HG02610 (cell line): Measurements from ENCODE around the gene PTRHD1.

Source experiments
- ATAC-seq: cut with Tn5 transposase; IDR thresholded peaks from one replicate; pipeline ENCODE4 v1.9.1; 2021; ENCODE audit warnings: mild to moderate bottlenecking, moderate library complexity; ENCODE audit not compliant: unreplicated experiment

Gene PTRHD1

GRCh38 chr2:24830786-24831185 lies 37.6 kb upstream of the PTRHD1 start:
- no peak for ATAC-seq

GRCh38 chr2:24830351-24830750 lies 37.2 kb upstream of the PTRHD1 start:
- no peak for ATAC-seq

DNA sequence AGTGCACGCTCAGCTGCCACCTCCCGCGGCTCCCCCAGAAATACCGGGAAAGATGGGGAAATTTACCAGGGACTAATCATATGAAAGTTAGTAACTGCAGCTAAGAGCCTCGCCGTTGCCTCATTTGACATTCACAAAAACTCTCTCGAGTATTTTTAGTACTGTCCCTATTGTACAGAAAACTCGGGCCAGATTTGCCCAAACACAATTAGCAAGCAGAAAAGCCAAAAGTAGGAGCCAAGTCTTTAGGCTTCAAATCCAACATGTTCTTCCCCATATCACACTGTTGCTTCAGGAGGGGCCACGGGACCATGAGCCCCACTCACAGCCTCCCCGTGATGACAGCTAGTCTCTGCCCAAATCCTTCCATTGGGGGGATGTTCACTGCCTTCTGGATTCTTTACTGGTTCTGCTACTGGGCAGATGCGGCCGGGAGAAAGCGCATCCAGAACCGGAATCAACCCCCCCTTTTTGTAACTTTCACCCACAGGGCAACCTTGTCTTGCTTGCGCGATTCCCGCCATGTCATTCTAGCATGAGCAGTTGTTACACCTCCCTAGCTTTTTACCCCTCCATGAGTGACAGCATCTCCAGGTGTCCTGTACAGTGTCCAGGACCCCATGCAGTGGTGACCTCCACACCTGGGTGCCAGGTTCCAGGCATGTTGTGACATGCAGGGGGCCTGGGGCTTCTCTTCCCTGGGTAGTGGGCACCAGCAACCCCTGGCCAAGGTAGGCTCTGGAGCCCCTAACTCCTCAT lies 35.2 kb upstream of the PTRHD1 start:
- ATAC-seq = no peak

DNA sequence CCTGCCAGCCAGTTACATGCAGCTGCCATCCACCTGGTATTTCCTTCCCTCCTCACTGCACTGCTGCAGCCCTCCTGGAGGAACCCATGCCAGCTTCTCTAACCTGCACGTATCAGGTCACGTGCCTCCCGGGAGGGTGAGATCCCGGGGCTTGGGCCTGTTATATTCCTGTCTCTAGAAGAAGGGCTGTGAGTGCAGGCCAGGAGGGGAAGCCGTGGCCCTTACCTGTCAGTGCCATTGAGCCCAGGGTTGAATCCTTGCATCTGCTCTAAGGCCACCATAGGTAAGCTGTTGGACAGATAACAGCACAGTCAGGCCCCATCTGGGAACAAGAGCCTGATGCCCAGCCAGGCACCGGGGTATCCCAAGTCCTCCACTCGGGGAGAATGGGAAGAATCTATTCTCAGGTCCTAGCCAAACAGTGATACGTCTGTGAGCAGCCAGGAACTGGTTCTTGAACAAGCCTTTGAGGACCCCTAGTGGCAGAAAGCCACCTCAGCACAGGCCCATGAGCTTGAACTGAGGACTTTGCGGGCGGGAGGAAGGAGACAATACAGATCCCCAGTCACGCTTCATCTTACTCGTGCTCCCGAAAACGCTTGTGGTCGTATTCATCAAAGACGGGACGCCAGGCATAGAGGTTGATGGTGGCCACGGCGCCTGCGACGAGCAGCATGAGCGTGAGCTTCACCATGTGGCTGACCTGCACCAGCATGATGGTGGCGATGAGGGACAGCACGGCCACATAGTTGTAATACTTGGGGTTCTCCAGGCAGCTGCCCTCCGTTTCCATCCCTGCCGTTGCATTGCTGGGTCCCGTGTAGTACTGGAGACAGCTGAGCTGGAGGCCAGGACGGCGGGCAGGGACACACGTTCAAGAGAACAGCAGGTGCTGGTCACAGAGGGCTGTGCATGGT lies 34.4 kb upstream of the PTRHD1 start:
- peak; percentile 74 for ATAC-seq

- no peak for ATAC-seq
These were observed 33.6 kb upstream of the PTRHD1 start for GRCh38 chr2:24826773-24827145.

GRCh38 chr2:24825883-24826772 lies 32.9 kb upstream of the PTRHD1 start:
- ATAC-seq = no peak

DNA sequence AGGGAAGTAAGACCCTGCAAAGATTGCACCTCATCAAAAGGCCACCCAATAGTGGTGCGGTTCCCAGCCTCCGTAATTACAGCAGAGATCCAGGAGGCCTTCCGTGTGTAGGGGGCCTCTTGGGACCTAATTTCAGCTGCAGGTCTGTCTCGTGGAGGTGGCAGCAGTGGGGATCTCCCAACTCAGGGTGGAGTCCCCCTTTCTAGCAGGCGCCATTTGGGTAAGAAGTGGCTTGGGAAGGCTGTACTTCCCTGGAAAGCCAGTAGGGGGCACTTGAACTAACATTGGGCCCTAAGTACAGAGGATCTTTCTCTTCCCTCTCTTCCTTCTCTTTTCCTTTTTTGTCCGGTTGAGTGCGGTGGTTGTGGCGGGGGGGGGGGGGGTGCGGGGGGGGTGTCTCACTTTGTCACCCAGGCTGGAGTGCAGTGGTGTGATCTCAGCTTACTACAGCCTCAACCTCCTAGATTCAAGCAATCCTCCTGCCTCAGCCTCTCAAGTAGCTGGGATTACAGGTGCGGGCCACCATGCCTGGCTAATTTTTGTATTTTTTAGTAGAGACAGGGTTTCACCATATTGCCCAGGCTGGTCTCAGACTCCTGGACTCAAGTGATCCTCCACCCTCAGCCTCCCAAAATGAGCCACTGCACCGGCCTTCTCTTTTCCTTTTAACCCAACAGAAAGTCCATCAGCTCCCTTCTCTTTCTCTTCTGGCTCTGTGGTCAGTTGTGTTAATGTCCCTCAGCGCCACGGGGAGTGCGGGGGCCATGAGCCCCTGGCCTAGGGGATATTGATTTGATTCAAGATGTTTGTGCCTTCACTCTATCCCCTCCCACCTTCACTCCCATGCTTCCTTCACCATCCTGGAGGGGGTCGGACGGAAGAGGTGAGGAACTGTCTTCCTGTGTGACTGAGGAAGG lies 32.0 kb upstream of the PTRHD1 start:
- ATAC-seq = no peak

- ATAC-seq = no peak
These were observed 30.9 kb upstream of the PTRHD1 start for GRCh38 chr2:24824071-24824588.

DNA sequence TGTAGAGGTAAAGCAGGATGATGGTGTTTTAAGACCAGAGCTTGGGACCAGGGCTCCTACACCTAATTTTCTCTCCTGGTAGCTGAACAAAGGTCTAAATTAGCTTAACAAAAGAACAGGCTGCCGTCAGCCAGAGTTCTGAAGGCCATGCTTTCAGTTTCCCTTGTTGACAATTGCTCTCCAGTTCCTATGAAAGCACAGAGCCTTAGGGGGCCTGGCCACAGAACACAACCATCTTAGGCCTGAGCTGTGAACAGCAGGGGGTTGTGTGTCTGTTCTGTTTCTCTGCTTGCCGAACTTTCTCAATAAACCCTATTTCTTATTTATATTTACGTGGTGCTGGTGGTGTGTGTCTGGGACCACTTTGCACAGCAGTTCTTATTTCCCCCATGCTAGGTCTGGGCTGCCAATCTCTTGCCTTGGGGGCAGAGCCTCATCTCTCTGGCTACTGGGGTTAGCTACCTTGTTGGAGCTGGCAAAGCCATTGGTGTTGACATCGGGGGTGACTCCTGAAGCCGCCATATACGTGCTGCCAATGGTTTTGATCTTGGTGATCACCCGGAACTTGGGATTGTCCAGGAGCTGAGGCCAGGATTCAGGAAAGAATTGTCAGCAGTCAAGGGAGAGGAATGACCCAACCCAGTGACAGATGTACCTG lies 29.0 kb upstream of the PTRHD1 start:
- no peak for ATAC-seq

DNA sequence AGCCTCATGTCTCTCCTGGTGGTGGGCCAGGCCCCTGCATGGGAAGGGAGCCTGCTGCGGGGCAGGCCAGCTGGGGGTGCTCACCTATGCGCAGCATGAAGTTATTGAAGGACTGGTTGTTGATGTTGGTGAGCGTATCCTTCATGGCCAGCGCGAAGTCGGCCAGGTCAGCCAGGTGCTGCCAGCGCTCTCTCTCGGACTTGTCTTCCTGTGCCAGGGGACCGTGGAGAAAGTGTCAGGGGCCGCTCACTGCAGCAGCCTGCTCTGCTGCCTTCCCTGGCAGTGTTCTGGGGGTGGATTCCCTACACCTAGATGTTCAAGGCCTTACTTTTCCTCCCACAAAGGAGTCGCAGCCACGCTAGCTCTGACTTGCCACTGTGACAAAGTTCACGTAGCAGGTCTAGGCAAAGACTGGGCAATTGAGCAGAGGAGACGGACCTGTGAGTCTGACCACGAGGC lies 28.3 kb upstream of the PTRHD1 start:
- ATAC-seq = no peak

DNA sequence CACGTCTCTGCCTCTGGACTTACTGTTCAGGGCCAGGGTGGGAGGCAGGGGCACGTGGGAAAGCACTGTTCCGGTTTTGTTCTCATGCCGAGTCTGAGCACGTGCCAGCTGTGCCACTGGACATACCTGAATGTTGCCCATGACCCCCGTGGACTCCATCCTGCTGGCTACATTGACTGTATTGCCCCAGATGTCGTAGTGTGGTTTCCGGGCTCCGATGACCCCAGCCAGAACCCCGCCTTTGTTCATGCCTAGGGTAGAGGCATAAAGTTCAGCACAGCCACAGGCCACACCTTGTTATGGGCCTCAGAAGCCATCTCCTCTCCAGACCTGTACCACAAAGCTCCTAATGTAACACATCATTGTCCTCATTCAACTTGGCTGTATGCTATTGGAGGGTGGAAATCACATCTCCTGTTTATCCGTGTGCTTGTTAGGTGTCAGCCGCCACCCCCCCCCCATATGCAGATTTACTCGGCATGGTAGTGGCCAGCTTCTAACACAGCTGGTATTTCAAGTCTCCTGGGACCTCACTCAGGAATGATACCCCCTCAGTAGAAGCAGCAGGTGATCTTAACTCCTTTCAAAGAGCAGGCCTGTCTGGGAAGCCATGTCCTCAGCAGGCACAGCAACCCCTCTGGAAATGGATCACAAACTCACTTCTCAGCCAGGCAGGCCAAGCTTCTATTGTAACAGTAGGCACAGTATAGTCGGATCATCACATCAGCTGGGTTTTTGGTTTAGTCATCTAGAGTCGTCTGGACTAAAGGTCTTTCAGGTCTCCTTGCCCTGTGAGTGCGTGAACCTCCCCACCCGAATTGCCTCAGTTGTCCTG lies 27.6 kb upstream of the PTRHD1 start:
- ATAC-seq = no peak

- ATAC-seq = no peak
These were observed 27.0 kb upstream of the PTRHD1 start for GRCh38 chr2:24820175-24820513.

DNA sequence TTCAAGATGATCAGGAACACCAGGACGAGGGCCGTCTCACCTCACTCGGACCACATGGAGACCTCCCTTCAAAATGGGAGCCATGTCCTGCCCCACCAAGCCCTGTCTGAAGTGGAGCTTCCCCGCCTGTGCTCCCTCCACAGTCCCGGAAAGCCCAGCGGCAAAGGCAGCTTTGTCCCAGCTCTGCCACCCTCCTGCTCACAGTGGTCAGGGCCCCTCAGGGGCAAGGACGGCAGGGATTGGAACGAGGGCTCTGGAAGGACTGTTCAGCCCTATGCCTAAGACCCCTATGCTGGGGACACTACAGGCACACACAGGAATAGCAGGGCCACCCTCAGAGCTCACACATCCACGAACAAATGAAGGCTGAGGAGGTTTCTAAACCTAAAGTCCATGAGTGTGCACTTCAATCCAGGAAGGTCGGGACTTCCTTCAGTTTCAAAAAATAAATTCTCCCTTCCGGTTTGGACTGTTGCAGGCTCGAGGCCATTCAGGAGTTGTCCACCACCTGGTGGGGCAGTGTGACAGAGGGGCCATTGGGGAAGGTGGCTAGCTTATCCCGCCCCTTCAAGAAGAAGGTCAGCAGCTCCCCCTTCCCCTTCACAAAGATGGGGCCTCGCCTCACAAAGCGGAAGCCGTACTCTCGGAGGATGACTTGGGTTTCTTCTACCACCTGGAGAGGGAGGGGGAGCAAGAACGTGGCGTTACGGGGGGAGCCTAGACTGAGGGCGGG lies 26.4 kb upstream of the PTRHD1 start:
- ATAC-seq = no peak

GRCh38 chr2:24818721-24819167 lies 25.6 kb upstream of the PTRHD1 start:
- no peak for ATAC-seq

GRCh38 chr2:24816884-24817283 lies 23.7 kb upstream of the PTRHD1 start:
- no peak for ATAC-seq

GRCh38 chr2:24816404-24816803 lies 23.2 kb upstream of the PTRHD1 start:
- ATAC-seq = no peak

DNA sequence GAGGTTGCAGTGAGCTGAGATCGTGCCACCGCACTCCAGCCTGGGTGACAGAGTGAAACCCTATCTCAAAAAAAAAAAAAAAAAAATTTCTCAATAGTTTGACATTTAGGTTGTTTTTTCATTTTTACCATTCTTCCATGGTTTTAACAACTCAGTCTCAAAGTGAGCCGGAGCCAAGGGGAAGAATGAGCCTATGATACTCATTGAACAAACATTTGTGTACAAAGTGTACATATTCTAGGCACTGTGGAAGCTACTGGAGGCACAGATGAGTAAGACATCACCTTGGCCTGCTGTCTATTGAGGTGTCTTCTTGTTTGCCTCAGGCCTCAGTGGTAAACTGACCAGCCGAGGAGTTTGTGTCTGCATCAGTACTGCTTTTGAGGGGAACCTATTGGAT lies 22.0 kb upstream of the PTRHD1 start:
- no peak for ATAC-seq

- ATAC-seq = no peak
These were observed 21.3 kb upstream of the PTRHD1 start for GRCh38 chr2:24814516-24814915.
